Common myeloid progenitor, CD34-positive (primary cell): ENCODE measurements around the gene LRRFIP2.

Source experiments
- CTCF ChIA-PET: fragments of 350-600 bp; sonication (Branson Sonifier 250); formaldehyde crosslinking; loops from one replicate; lab custom pipeline; 2021; ENCODE audit warnings: antibody characterized with exemption; lab: Charles Lee
- POLR2A ChIA-PET: fragments of 350-600 bp; sonication (Branson Sonifier 250); formaldehyde crosslinking; loops from one replicate; lab custom pipeline; 2021; ENCODE audit warnings: antibody characterized with exemption; lab: Charles Lee
- DNase-seq, 3 donors: peaks; one replicate each; pipeline versions ENCODE4 v3.0.0 to v3.0.0-alpha.2; 2013
- H3K27ac ChIP-seq, 2 experiments: 1 replicate in 1 of 2; 2 replicates in 1 of 2; pipeline ENCODE4 v1.7.0; 2013; ENCODE audit warnings: inconsistent platforms in 2 of 2, low read length in 2 of 2, mild to moderate bottlenecking in 2 of 2, low read depth in 1 of 2, moderate library complexity in 1 of 2; ENCODE audit not compliant: severe bottlenecking in 2 of 2, insufficient read depth in 1 of 2, poor library complexity in 1 of 2
- H3K27me3 ChIP-seq, 5 experiments: replicated peaks in 2 of 5; 1 replicate in 3 of 5; 2 replicates in 2 of 5; pipeline versions ENCODE4 v1.6.1 to v1.7.0; 2013; ENCODE audit warnings: low read length in 4 of 5, mild to moderate bottlenecking in 2 of 5, moderate library complexity in 2 of 5, inconsistent platforms in 1 of 5; ENCODE audit not compliant: insufficient read depth in 5 of 5, control insufficient read depth in 4 of 5
- H3K36me3 ChIP-seq, 4 experiments: 1 replicate in 2 of 4; 2 replicates in 2 of 4; pipeline versions ENCODE4 v1.6.1 to v1.7.0; 2013; ENCODE audit warnings: low read length in 3 of 4, control low read depth in 1 of 4, mild to moderate bottlenecking in 1 of 4; ENCODE audit not compliant: control insufficient read depth in 4 of 4, insufficient read depth in 4 of 4
- H3K4me1 ChIP-seq, 4 experiments: 1 replicate in 3 of 4; 2 replicates in 1 of 4; pipeline versions ENCODE4 v1.6.1 to v1.7.1; 2013; ENCODE audit warnings: low read length in 3 of 4, mild to moderate bottlenecking in 3 of 4, control low read depth in 1 of 4, inconsistent platforms in 1 of 4, moderate library complexity in 1 of 4; ENCODE audit not compliant: control insufficient read depth in 4 of 4, insufficient read depth in 4 of 4; ENCODE audit errors: control extremely low read depth in 1 of 4
- H3K4me3 ChIP-seq, 7 experiments: 1 replicate in 4 of 7; 2 replicates in 3 of 7; pipeline versions ENCODE4 v1.5.1 to v1.7.0; 2013; ENCODE audit warnings: mild to moderate bottlenecking in 7 of 7, low read length in 6 of 7, moderate library complexity in 6 of 7, inconsistent platforms in 2 of 7, low read depth in 2 of 7, control low read depth in 1 of 7; ENCODE audit not compliant: insufficient read depth in 4 of 7, control insufficient read depth in 1 of 7; ENCODE audit errors: extremely low read depth in 1 of 7
- H3K9me3 ChIP-seq, 5 experiments: 1 replicate in 4 of 5; 2 replicates in 1 of 5; pipeline versions ENCODE4 v1.6.1 to v1.7.1; 2013; ENCODE audit warnings: low read length in 4 of 5, mild to moderate bottlenecking in 2 of 5, inconsistent platforms in 1 of 5, low read depth in 1 of 5, moderate library complexity in 1 of 5; ENCODE audit not compliant: control insufficient read depth in 4 of 5, insufficient read depth in 2 of 5; ENCODE audit errors: control extremely low read depth in 1 of 5
- WGBS: methylation state at CpG from one replicate; pipeline ENCODE4 v1.1.5; 2013; ENCODE audit not compliant: insufficient coverage; 5-methylcytosine and 5-hydroxymethylcytosine counted together

Gene LRRFIP2

GRCh38 chr3:37115446-37115845, 58.9 kb downstream of the LRRFIP2 start:
- WGBS = no CpG with 5 or more reads among the region's 2 CpGs
- no peak overlapping the region for H3K27ac ChIP-seq
- H3K4me1 ChIP-seq = peaks cover 0 to 4% (median 0%) of the 10 kb centered on the region in 4 experiments
- POLR2A ChIA-PET = no interaction called here
- no peaks in the 10 kb centered on the region for H3K27me3 ChIP-seq
- H3K36me3 ChIP-seq = peaks cover 5 to 12% (median 9%) of the 10 kb centered on the region in 4 experiments
- CTCF ChIA-PET = interaction anchor here (0.7 to 0.8 kb wide), 2 partner anchors 12 to 17 kb away, joined by 3 read pairs; no protein-coding TSS in a partner anchor
- no peak for DNase-seq
- H3K9me3 ChIP-seq = no peaks in the 10 kb centered on the region
- no peak overlapping the region for H3K4me3 ChIP-seq

DNA sequence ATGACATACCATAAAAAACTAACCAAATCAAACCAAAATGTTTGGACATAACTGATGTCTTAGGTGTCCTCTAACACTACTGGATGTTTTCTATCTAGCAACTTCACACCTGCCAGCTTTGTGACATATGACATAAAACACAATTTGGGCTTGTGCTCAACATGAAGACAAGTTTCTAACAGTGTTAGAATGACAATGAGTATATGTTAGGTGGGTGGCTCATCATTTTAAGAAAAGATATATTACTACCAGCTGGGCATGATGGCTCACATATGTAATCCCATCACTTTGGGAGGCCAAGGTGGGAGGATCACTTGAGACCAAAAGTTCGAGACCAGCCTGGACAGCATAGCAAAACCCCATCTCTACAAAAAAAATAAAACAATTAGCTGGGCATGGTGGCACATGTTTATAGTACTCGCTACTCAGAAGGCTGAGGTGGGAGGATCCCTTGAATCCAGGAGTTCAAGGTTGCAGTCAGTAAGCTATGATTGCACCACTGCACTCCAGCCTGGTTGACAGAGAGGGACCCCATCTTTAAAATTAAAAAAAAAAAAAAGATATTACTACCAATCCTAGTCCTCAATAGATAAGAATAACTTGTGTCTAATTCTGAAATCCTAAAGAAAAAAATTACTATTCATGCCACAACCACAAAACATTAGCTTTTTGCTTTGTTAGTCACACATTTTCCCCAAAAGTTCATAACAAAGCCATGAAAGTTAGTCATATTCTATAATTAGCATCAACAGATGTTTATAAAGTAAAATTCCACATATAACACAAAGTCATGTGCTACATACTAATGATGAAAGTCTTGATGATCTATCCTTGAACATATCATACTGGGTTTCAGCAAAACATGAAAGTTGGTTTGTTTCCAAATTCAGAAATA, 59.9 kb downstream of the LRRFIP2 start:
- Histone ChIP-seq H3K4me3 (no peak overlapping the region), H3K27me3 (no peaks in the 10 kb centered on the region), H3K36me3 (peaks cover 5 to 12% (median 8%) of the 10 kb centered on the region in 4 experiments), H3K4me1 (peaks cover 0 to 4% (median 0%) of the 10 kb centered on the region in 4 experiments), H3K27ac (no peak overlapping the region), H3K9me3 (no peaks in the 10 kb centered on the region)
- WGBS = 100% methylated on average over 2 of the region's 2 CpGs
- DNase-seq = peak in 2 of 3 donors; percentile 25 to 47
- POLR2A ChIA-PET = no interaction called here
- CTCF ChIA-PET = no interaction called here

GRCh38 chr3:37112987-37113386, 61.4 kb downstream of the LRRFIP2 start:
- WGBS = no CpG with 5 or more reads among the region's 1 CpG
- Histone ChIP-seq H3K27ac (no peak overlapping the region), H3K4me1 (peaks cover 0 to 4% (median 0%) of the 10 kb centered on the region in 4 experiments), H3K9me3 (no peaks in the 10 kb centered on the region), H3K36me3 (peaks cover 5 to 12% (median 8%) of the 10 kb centered on the region in 4 experiments), H3K27me3 (no peaks in the 10 kb centered on the region), H3K4me3 (no peak overlapping the region)
- DNase-seq = no peak
- CTCF ChIA-PET = interaction anchor here (0.8 kb wide), 1 partner anchor 101 kb away, joined by 4 read pairs; no protein-coding TSS in a partner anchor
- POLR2A ChIA-PET = no interaction called here

DNA sequence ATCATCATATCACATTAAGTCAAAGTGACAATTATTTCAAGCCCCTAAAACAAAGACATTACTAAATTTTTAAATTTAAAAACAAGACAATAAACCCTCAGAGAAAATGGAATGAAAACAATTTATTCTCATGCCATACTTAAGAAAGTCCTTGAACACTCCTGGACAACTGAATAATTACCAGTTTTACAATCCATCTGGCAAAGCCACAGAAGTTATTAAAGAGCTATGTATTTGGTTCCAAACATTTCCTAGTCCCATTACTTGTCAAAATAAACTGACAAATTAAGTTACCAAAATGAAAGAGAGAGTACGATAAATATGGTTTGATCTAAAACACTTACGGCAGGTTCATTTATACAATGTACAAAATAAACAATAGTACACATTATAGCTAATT, 63.2 kb downstream of the LRRFIP2 start:
- H3K27ac ChIP-seq = no peak overlapping the region
- no peaks in the 10 kb centered on the region for H3K27me3 ChIP-seq
- WGBS = no CpG with 5 or more reads among the region's 2 CpGs
- ChIA-PET POLR2A (no interaction called here), CTCF (interaction anchor here (1.0 kb wide), 1 partner anchor 102 kb away, joined by 3 read pairs; no protein-coding TSS in a partner anchor)
- H3K4me1 ChIP-seq = peaks cover 0 to 4% (median 0%) of the 10 kb centered on the region in 4 experiments
- DNase-seq = no peak
- no peak overlapping the region for H3K4me3 ChIP-seq
- no peaks in the 10 kb centered on the region for H3K9me3 ChIP-seq
- peaks cover 5 to 12% (median 8%) of the 10 kb centered on the region in 4 experiments for H3K36me3 ChIP-seq

GRCh38 chr3:37107846-37108245, 66.5 kb downstream of the LRRFIP2 start:
- peaks cover 0 to 5% (median 1%) of the 10 kb centered on the region in 4 experiments for H3K36me3 ChIP-seq
- H3K4me1 ChIP-seq = peaks cover 0 to 9% (median 6%) of the 10 kb centered on the region in 4 experiments
- H3K27me3 ChIP-seq = no peaks in the 10 kb centered on the region
- H3K9me3 ChIP-seq = no peaks in the 10 kb centered on the region
- no peak for DNase-seq
- no peak overlapping the region for H3K4me3 ChIP-seq
- no peak overlapping the region for H3K27ac ChIP-seq
- ChIA-PET CTCF (interaction anchor here (1.0 kb wide), 2 partner anchors 9 to 79 kb away, joined by 3 to 4 read pairs; no protein-coding TSS in a partner anchor), POLR2A (no interaction called here)
- 100% methylated on average over 2 of the region's 2 CpGs for WGBS

- no peak for DNase-seq
- Histone ChIP-seq H3K4me3 (no peak overlapping the region), H3K9me3 (no peaks in the 10 kb centered on the region), H3K36me3 (no peaks in the 10 kb centered on the region), H3K4me1 (peaks cover 0 to 10% (median 6%) of the 10 kb centered on the region in 4 experiments), H3K27ac (peak overlapping the region in 1 of 2 experiments; percentile 36), H3K27me3 (no peaks in the 10 kb centered on the region)
- WGBS = 15% methylated on average over 2 of the region's 2 CpGs
- ChIA-PET POLR2A (interaction anchor here (0.6 kb wide), 1 partner anchor 38 kb away, joined by 3 read pairs; no protein-coding TSS in a partner anchor), CTCF (interaction anchor here (1.0 to 1.6 kb wide), 6 partner anchors 9 to 94 kb away, joined by 3 to 4 read pairs (median 3); no protein-coding TSS in a partner anchor)
Measured at GRCh38 chr3:37103103-37103808, 71.1 kb downstream of the LRRFIP2 start.
